ENCODE data around the gene MANF.

DNA sequence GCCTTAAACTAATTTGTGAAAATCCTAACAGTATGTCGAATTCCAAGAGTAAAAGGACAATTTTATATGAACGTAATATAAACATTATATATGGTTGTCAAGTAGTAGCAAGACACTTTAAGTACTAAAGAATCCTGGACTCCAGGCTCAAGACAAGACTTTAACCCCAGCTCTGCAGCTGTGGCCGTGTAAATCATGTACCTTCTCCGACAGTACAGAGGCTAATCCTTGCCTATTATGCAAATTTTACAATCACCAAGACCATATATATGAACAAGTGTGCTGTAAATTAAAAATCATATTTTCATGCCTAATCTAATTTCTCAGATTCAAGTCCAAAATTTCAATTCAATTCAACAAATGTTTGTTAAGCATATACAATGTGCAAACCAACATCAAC is 41.8 kb downstream of the MANF start:
- TF ChIP-seq, protein P1, sequence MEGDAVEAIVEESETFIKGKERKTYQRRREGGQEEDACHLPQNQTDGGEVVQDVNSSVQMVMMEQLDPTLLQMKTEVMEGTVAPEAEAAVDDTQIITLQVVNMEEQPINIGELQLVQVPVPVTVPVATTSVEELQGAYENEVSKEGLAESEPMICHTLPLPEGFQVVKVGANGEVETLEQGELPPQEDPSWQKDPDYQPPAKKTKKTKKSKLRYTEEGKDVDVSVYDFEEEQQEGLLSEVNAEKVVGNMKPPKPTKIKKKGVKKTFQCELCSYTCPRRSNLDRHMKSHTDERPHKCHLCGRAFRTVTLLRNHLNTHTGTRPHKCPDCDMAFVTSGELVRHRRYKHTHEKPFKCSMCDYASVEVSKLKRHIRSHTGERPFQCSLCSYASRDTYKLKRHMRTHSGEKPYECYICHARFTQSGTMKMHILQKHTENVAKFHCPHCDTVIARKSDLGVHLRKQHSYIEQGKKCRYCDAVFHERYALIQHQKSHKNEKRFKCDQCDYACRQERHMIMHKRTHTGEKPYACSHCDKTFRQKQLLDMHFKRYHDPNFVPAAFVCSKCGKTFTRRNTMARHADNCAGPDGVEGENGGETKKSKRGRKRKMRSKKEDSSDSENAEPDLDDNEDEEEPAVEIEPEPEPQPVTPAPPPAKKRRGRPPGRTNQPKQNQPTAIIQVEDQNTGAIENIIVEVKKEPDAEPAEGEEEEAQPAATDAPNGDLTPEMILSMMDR (IDR thresholded peaks at IDR 0.05), result no peak
- no peak for TF ChIP-seq POLR2A (IDR thresholded peaks at IDR 0.05)
- TF ChIP-seq EP300 (IDR thresholded peaks at IDR 0.05), result no peak

Data from gastroesophageal sphincter (tissue), 3 donors.